Bronchial epithelial cell (primary cell): Measurements from ENCODE around the gene CXorf58. TPM values are rescaled to one million over a fixed set of nuclear protein-coding genes. Genes with fewer than 3 reads are reported as not detected.

Experiments used
- DNase-seq: peaks from one replicate; pipeline ENCODE4 v3.0.0-alpha.2; 2010; ENCODE audit warnings: low read depth
- FAIRE-seq: peaks from 2 replicates; lab custom pipeline; 2011; peaks lifted over from hg19 to GRCh38; lab: Jason Lieb, UNC
- H3K27me3 ChIP-seq: 2 replicates; pipeline ENCODE4 v1.5.1; 2011; ENCODE audit warnings: low read length; ENCODE audit not compliant: control insufficient read depth, insufficient read depth
- H3K36me3 ChIP-seq: 2 replicates; pipeline ENCODE4 v1.5.1; 2011; ENCODE audit warnings: low read length; ENCODE audit not compliant: control insufficient read depth, insufficient read depth
- H3K4me3 ChIP-seq: 2 replicates; pipeline ENCODE4 v1.5.1; 2011; ENCODE audit warnings: mild to moderate bottlenecking, low read depth, low read length, control low read depth
- total RNA-seq: library from RNA; depleted of rRNA; stranded (reverse); fragments of >200 nt; gene quantifications from 2 replicates; pipeline ENCODE4 v1.2.1, GENCODE V29; 2014
- TF ChIP-seq, protein P1 (sequence below): IDR thresholded peaks from 2 replicates; pipeline ENCODE4 v1.5.1; 2011; ENCODE audit warnings: mild to moderate bottlenecking, moderate library complexity, low read length, control low read depth, inconsistent platforms; ENCODE audit not compliant: insufficient read depth, severe bottlenecking

CXorf58 gene
- total RNA-seq, 1 donor from 2014 or later = not detected

DNA sequence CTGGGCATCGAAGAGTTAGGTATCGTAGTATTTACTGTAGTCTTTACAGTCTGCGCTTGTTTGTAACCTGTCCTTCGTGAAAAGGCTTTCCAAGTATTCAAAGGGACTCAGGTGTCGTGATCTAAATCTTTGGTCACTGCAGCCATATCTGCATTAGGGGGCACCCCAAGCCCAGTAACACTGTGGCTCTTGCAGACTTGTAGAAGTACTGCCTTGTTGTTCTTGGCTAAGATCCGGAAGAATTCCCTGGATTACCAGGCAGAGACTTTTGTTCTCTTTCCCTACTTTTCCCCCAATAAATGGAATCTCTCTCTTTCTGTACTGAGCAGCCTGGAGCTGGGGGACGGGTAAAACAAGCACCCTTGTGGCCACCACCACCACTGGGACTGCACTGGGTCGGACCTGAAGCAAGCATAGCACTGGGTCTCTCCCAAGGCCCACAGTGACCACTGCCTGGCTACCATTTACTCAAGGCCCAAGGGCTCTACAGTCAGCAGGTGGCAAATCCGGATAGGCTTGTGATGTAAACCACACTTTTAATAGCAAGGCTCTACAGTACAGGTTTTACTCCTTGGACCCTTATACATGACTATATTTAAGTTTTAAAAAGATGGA lies 12.0 kb downstream of the CXorf58 start:
- DNase-seq (no peak), FAIRE-seq (no peak)
- TF ChIP-seq, protein P1, sequence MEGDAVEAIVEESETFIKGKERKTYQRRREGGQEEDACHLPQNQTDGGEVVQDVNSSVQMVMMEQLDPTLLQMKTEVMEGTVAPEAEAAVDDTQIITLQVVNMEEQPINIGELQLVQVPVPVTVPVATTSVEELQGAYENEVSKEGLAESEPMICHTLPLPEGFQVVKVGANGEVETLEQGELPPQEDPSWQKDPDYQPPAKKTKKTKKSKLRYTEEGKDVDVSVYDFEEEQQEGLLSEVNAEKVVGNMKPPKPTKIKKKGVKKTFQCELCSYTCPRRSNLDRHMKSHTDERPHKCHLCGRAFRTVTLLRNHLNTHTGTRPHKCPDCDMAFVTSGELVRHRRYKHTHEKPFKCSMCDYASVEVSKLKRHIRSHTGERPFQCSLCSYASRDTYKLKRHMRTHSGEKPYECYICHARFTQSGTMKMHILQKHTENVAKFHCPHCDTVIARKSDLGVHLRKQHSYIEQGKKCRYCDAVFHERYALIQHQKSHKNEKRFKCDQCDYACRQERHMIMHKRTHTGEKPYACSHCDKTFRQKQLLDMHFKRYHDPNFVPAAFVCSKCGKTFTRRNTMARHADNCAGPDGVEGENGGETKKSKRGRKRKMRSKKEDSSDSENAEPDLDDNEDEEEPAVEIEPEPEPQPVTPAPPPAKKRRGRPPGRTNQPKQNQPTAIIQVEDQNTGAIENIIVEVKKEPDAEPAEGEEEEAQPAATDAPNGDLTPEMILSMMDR = no peak
- Histone ChIP-seq H3K36me3 (no peaks in the 10 kb centered on the region), H3K27me3 (no peaks in the 10 kb centered on the region), H3K4me3 (no peak overlapping the region)

DNA sequence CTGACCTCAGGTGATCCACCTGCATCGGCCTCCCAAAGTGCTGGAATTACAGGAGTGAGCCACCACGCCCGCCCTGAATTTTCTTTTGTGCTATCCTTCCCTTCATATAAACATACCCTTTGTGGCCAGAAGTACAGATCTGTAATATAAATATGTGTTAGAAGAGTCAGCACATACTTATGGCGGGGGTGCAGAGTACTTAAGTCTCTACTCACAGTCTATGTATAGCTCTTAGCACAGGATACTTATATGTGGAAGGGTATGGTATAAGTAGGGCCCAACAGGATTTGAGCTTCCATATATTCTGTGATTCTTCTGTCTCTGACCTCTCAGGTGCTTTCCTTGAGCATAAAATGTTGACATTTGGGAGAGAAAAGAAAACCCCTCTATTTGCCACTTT lies 18.2 kb downstream of the CXorf58 start:
- Histone ChIP-seq H3K36me3 (no peaks in the 10 kb centered on the region), H3K27me3 (no peaks in the 10 kb centered on the region), H3K4me3 (no peak overlapping the region)
- TF ChIP-seq, protein P1 = no peak
- DNase-seq = no peak
- no peak for FAIRE-seq

- Histone ChIP-seq H3K36me3 (no peaks in the 10 kb centered on the region), H3K4me3 (no peak overlapping the region), H3K27me3 (no peaks in the 10 kb centered on the region)
- FAIRE-seq = no peak
- DNase-seq = no peak
- TF ChIP-seq, protein P1 = no peak
Measured at GRCh38 chrX:23930894-23931604, 23.2 kb downstream of the CXorf58 start.

- H3K27me3 ChIP-seq = no peaks in the 10 kb centered on the region
- FAIRE-seq (no peak), DNase-seq (no peak)
- no peaks in the 10 kb centered on the region for H3K36me3 ChIP-seq
- no peak overlapping the region for H3K4me3 ChIP-seq
- TF ChIP-seq, protein P1 = no peak
Measured at GRCh38 chrX:23932046-23932445, 24.2 kb downstream of the CXorf58 start.

DNA sequence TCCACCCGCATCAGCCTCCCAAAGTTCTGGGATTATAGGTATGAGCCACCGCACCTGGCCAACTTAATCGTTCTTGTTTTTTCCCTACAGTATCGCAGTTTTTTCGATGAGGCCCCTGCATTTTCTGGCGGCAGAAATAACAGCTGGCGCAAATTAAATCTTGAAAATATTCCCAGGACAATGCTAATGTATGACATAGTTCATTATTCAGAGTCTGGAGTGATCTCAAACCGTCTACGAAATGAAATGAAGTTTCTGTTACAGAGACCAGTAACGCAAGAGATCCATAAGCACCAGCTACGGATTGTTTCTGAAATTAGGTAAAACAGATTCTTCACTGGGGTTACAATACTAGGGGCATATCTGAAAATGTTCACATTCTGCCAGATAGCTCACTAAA lies 27.3 kb downstream of the CXorf58 start:
- Histone ChIP-seq H3K36me3 (no peaks in the 10 kb centered on the region), H3K27me3 (no peaks in the 10 kb centered on the region), H3K4me3 (no peak overlapping the region)
- TF ChIP-seq, protein P1 = no peak
- no peak for DNase-seq
- no peak for FAIRE-seq
